ENCODE data around the gene ABCB7. TPM values are rescaled to one million over a fixed set of nuclear protein-coding genes. Genes with fewer than 3 reads are reported as not detected.
"Not testable (repeated sequence)": the region's sequence is repeated elsewhere in the genome, so short reads cannot be mapped to it uniquely, and the experiment has no call there.

Gene ABCB7
- total RNA-seq, 1 donor from 2014 or later = 29.4 TPM

DNA sequence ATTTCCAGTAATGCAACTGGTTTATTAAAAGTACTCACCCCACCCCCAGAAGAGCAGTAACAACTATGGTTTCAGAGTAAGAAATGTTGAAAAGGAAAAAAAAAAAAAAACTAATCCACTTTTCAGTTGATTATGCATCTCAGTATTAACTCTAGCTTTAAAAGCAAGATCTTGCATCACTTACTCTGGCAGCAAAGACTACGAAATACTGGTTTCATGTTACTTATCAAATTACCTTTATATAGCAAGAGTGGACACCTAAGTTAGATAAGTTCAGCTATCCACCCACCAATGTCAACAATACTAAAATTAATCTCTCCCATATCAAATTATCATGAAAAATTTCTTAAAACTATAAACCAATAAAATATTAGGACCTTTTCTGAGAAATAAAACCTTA lies 105.0 kb downstream of the ABCB7 start:
- H3K4me1 Mint-ChIP-seq = no peaks in the 10 kb centered on the region
- H3K9me3 Mint-ChIP-seq = peaks cover 32% of the 10 kb centered on the region
- no peak overlapping the region for H3K27ac Mint-ChIP-seq
- DNase-seq (ENCODE audit: low spot score in 2 of 2, unreplicated experiment in 2 of 2) = no peak
- TF ChIP-seq CTCF (IDR thresholded peaks at IDR 0.05; ENCODE audit: unreplicated experiment) = no peak
- no peaks in the 10 kb centered on the region for H3K27me3 Mint-ChIP-seq (ENCODE audit: low read depth)
- H3K4me3 Mint-ChIP-seq = no peak overlapping the region
- peaks cover 7% of the 10 kb centered on the region for H3K36me3 Mint-ChIP-seq

DNA sequence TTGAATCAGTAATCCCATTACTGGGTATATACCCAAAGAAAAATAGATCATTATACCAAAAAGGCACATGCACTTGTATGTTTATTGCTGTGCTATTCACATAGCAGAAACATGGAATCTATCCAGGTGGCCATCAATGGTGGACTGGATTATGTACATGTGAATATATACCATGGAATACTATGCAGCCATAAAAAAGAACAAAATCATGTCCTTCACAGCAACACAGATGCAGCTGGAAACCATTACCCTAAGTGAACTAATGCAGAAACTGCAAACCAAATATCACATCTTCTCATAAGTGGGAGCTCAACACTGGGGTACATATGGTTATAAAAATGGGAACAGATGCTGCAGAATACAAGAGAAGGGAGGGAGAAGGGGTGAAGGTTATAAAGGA lies 110.7 kb downstream of the ABCB7 start:
- Mint-ChIP-seq H3K27me3 (ENCODE audit: low read depth) (no peaks in the 10 kb centered on the region), H3K9me3 (peaks cover 61% of the 10 kb centered on the region)

DNA sequence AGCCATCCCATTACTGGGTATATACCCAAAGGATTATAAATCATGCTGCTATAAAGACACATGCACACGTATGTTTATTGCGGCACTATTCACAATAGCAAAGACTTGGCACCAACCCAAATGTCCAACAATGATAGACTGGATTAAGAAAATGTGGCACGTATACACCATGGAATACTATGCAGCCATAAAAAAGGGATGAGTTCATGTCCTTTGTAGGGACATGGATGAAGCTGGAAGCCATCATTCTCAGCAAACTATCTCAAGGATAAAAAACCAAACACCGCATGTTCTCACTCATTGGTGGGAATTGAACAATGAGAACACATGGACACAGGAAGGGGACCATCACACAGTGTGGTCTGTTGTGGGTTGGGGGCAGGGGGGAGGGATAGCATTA lies 111.9 kb downstream of the ABCB7 start:
- Mint-ChIP-seq H3K36me3 (peaks cover 13% of the 10 kb centered on the region), H3K9me3 (peaks cover 71% of the 10 kb centered on the region)
- not testable (repeated sequence) for H3K4me1 Mint-ChIP-seq; H3K27ac Mint-ChIP-seq; H3K4me3 Mint-ChIP-seq; H3K27me3 Mint-ChIP-seq (ENCODE audit: low read depth); DNase-seq (ENCODE audit: low spot score in 2 of 2, unreplicated experiment in 2 of 2)

More for the DNA sequence above, 110.7 kb downstream of the ABCB7 start:
- no peaks in the 10 kb centered on the region for H3K4me1 Mint-ChIP-seq
- H3K36me3 Mint-ChIP-seq = peaks cover 13% of the 10 kb centered on the region
- H3K27ac Mint-ChIP-seq = no peak overlapping the region
- TF ChIP-seq CTCF (IDR thresholded peaks at IDR 0.05; ENCODE audit: unreplicated experiment) = no peak
- H3K4me3 Mint-ChIP-seq = no peak overlapping the region
- DNase-seq (ENCODE audit: low spot score in 2 of 2, unreplicated experiment in 2 of 2) = no peak

DNA sequence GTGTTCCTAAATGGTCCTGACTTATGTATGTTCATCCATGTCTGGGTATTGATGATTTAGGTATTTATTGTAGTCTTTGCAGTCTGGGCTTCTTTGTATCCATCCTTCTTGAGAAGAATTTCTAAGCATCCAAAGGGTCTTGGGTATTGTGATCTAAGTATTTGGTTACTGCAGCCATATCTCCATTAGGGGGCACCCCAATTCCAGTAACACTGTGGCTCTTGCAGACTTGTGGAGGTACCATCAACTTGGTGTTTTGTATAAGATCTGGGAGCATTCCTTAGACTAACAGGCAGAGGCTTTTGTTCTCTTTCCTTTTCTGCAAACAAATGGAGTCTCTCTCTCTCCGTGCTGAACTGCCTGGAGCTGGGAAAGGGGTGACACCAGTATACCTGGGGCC lies 117.2 kb downstream of the ABCB7 start:
- Mint-ChIP-seq H3K9me3 (peaks cover 89% of the 10 kb centered on the region), H3K27ac (no peak overlapping the region), H3K4me3 (no peak overlapping the region), H3K27me3 (ENCODE audit: low read depth) (no peaks in the 10 kb centered on the region), H3K4me1 (no peaks in the 10 kb centered on the region), H3K36me3 (peaks cover 5% of the 10 kb centered on the region)
- DNase-seq (ENCODE audit: low spot score in 2 of 2, unreplicated experiment in 2 of 2) = no peak
- TF ChIP-seq CTCF (IDR thresholded peaks at IDR 0.05; ENCODE audit: unreplicated experiment) = no peak

Other genes starting within 250 kb of the ABCB7 start
- 0.18 to 0.20 TPM (median 0.18 TPM) in 3 replicates for gene NEXMIF, start 230.8 kb downstream of the ABCB7 start, total RNA-seq
- gene UPRT, start 117.8 kb upstream of the ABCB7 start, total RNA-seq = 15.2 to 16.1 TPM (median 16.0 TPM) in 3 replicates